ENCODE data around the gene ZNF384.

ZNF384 gene

DNA sequence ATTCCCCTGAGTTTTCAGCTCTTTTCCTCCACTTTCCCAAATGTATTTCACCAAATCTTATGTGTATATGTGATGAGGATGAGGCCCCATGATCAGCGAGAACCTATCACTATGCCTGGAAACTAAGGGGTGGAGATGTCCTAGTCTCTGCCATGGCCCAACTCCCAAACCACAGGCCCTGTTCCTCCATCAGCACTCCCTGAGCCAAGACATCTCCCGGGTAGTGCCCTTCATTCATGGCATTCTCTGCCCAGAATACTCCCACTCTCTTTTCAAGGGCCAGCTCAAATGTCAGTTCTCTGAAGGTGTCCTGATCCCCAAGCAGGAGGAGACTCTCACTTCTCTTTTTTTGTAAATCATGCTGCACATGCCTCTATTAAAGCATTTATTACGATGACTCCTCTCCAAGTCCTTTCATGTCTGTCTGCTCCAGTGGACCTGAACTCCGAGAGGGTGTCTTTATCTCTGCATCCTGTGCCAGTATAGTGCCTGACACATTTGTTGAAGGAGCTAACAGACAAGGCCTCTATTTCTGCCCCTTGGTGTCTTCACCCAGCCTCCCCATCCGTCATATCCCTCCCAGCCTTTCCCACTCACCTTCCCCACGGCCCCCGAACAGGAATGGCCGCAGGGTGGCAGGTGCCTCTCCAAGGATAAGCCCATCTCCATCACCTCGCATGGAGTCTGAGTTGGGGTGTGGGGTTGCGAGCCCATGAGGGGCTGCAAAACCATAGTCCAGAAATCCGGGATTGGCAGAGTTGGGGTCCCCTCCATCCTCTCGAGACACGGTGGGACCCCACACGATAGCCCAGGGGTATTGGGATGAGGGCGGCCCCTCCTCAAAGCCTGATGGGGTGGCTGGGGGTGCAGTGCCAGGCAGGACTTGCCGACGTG, 7.8 kb upstream of the ZNF384 start:
- Mint-ChIP-seq H3K27ac (peak overlapping the region; percentile 17), H3K4me1 (peaks cover 71% of the 10 kb centered on the region), H3K27me3 (ENCODE audit: low read depth, poor library complexity) (peaks cover 44% of the 10 kb centered on the region), H3K9me3 (no peaks in the 10 kb centered on the region), H3K4me3 (peak overlapping the region; percentile 35), H3K36me3 (ENCODE audit: low read depth) (peaks cover 9% of the 10 kb centered on the region)
- DNase-seq: no peak
- TF ChIP-seq, protein P1, sequence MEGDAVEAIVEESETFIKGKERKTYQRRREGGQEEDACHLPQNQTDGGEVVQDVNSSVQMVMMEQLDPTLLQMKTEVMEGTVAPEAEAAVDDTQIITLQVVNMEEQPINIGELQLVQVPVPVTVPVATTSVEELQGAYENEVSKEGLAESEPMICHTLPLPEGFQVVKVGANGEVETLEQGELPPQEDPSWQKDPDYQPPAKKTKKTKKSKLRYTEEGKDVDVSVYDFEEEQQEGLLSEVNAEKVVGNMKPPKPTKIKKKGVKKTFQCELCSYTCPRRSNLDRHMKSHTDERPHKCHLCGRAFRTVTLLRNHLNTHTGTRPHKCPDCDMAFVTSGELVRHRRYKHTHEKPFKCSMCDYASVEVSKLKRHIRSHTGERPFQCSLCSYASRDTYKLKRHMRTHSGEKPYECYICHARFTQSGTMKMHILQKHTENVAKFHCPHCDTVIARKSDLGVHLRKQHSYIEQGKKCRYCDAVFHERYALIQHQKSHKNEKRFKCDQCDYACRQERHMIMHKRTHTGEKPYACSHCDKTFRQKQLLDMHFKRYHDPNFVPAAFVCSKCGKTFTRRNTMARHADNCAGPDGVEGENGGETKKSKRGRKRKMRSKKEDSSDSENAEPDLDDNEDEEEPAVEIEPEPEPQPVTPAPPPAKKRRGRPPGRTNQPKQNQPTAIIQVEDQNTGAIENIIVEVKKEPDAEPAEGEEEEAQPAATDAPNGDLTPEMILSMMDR (IDR thresholded peaks at IDR 0.05): no peak

DNA sequence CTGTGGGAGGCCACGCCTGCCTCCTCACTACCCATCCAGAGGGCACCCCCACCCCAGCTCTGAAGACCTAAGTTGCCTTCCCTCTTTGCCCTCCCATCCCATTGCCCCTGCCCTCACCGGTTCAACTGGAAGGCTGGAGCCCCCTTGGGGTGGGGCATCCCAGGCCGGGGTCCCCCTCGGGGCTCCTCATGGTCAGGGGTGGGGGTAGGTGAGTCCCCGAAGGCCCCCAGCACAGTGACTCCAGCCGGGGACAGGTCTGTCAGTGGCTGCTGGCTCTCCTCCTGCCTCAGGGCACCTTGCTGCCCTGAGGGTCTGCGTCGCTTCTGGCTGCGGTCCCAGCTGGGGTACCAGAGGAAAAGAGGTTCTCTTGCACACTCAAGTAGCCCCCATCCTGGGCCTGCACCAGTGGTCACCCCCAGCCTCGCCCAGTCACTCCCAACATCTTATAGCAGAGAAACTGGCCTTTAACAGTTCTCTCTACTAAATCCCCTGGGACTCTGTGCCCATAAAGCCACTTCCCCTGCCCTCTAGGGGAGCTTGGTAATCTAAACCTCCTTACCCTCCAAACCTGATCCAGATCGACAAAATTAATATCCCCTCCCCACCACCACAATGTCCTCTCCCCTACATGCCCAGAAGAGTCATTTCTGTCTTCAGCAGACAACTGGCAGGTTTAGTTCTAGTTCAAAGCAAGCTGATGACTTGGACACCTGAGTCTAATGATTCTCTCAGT, 6.3 kb upstream of the ZNF384 start:
- TF ChIP-seq, protein P1 (IDR thresholded peaks at IDR 0.05): no peak
- Mint-ChIP-seq H3K27ac (no peak overlapping the region), H3K4me3 (no peak overlapping the region), H3K4me1 (peaks cover 71% of the 10 kb centered on the region), H3K9me3 (no peaks in the 10 kb centered on the region), H3K27me3 (ENCODE audit: low read depth, poor library complexity) (peaks cover 32% of the 10 kb centered on the region), H3K36me3 (ENCODE audit: low read depth) (peaks cover 9% of the 10 kb centered on the region)
- no peak for DNase-seq

DNA sequence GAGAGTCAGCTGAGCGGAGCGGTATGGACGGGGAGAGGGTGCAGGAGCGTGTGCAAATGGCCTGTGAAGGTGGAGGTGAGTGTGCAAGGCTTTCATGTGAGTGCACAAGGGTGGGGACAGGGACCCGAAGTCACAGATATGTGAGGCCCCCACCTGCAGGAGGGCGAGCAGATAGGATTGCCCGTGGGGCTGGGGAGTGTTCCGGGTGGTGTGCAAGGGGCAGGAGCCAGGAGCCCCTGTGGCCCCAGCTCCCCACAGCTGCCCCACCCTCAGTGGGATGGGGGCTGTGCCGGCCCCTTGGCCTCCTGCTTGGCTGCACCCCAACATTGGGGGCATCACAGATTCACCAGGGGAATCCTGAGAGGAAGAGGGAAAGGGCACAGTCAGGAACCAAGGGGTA, 5.5 kb upstream of the ZNF384 start:
- Mint-ChIP-seq H3K27me3 (ENCODE audit: low read depth, poor library complexity) (peaks cover 30% of the 10 kb centered on the region), H3K36me3 (ENCODE audit: low read depth) (peaks cover 9% of the 10 kb centered on the region), H3K4me3 (no peak overlapping the region), H3K27ac (peak overlapping the region; percentile 66), H3K9me3 (no peaks in the 10 kb centered on the region), H3K4me1 (peaks cover 76% of the 10 kb centered on the region)
- DNase-seq: no peak
- TF ChIP-seq, protein P1 (IDR thresholded peaks at IDR 0.05): no peak

DNA sequence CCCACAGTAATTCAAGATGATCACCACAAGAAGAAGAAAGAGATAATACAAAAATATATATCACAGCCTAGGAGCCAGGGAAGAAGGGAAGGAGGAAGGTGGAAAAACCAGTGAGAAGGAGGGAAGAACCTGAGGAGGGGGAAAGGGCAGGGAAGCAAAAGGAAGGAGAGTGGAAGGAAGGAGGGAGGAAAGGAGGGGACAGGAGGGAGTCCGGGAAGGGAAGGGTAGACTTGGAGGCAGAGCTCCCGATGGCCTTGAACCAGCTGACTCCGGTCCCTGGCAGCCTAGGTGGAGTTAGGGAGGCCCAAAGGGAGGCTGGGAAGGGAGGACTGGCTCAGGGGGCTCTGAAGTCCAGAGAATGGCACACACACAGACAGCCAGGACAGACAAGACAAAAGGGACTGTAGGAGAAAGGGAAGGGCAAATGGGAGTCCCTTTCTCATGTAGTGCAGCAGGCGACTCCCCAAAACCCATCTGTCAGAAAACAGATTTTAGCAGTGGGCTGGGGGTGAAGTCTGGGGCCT, 4.7 kb upstream of the ZNF384 start:
- TF ChIP-seq, protein P1 (IDR thresholded peaks at IDR 0.05): no peak
- no peak for DNase-seq
- peaks cover 22% of the 10 kb centered on the region for H3K27me3 Mint-ChIP-seq (ENCODE audit: low read depth, poor library complexity)
- H3K9me3 Mint-ChIP-seq: no peaks in the 10 kb centered on the region
- H3K36me3 Mint-ChIP-seq (ENCODE audit: low read depth): peaks cover 9% of the 10 kb centered on the region
- peaks cover 70% of the 10 kb centered on the region for H3K4me1 Mint-ChIP-seq
- H3K4me3 Mint-ChIP-seq: no peak overlapping the region
- H3K27ac Mint-ChIP-seq: no peak overlapping the region

DNA sequence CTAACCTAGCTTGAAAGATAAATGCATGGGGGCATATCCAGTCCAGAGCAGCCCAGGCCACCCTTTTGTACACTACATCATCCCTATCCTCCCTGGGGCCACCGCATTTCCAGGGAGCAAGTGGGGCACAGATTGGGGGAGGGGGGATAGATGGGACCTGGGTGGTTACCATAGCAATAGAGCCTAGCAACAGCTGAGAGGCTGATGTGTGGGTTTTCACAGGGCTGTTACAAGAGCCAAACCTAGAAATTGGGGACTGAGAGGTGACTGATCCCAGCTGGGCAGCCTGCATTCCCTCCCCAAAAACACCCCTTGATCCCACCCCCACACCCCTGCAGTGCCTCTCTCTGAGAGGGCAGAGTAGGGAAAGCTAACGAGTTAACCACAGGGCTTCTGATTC, 3.7 kb upstream of the ZNF384 start:
- TF ChIP-seq, protein P1 (IDR thresholded peaks at IDR 0.05): no peak
- Mint-ChIP-seq H3K9me3 (no peaks in the 10 kb centered on the region), H3K4me1 (peaks cover 68% of the 10 kb centered on the region), H3K4me3 (no peak overlapping the region), H3K27ac (no peak overlapping the region), H3K27me3 (ENCODE audit: low read depth, poor library complexity) (peaks cover 13% of the 10 kb centered on the region), H3K36me3 (ENCODE audit: low read depth) (peaks cover 9% of the 10 kb centered on the region)
- DNase-seq: no peak
